MCF 10A (cell line): ENCODE measurements around the gene CNTNAP2. TPM values are rescaled to one million over a fixed set of nuclear protein-coding genes. Genes with fewer than 3 reads are reported as not detected.

Experiments
- BruUV-seq: library from RNA; stranded (reverse); fragments of 400-500 nt; replicated peaks from 2 replicates; lab custom pipeline; 2021; lab: Mats Ljungman, UMichigan
- CTCF ChIA-PET: fragments of 300-600 bp; sonication (Branson Sonifier 250); formaldehyde crosslinking; extraction: SDS; loops from one replicate; lab custom pipeline; 2021; ENCODE audit warnings: antibody characterized with exemption, inconsistent platforms; lab: Yijun Ruan, JAX
- POLR2A ChIA-PET: fragments of 300-600, 350-650 bp; sonication (Branson Sonifier 250); formaldehyde crosslinking; extraction: SDS; loops from one replicate; lab custom pipeline; 2020; ENCODE audit warnings: antibody characterized with exemption, inconsistent platforms; lab: Yijun Ruan, JAX
- DNase-seq: peaks from one replicate; pipeline ENCODE4 v3.0.0-alpha.2; 2018; ENCODE audit not compliant: unreplicated experiment
- H3K27ac Mint-ChIP-seq: one replicate; pipeline ENCODE4 v1.8.0; 2022; ENCODE audit warnings: mild to moderate bottlenecking, low read depth, mixed read lengths; ENCODE audit not compliant: unreplicated experiment
- H3K27me3 Mint-ChIP-seq: one replicate; pipeline ENCODE4 v1.8.0; 2022; ENCODE audit warnings: mixed read lengths; ENCODE audit not compliant: insufficient read depth, unreplicated experiment
- H3K36me3 Mint-ChIP-seq: one replicate; pipeline ENCODE4 v1.8.0; 2022; ENCODE audit warnings: mild to moderate bottlenecking, moderate library complexity, mixed read lengths; ENCODE audit not compliant: insufficient read depth, unreplicated experiment
- H3K4me1 Mint-ChIP-seq: one replicate; pipeline ENCODE4 v1.8.0; 2022; ENCODE audit warnings: mixed read lengths; ENCODE audit not compliant: insufficient read depth, unreplicated experiment
- H3K4me3 Mint-ChIP-seq: one replicate; pipeline ENCODE4 v1.8.0; 2022; ENCODE audit warnings: mild to moderate bottlenecking, moderate library complexity, mixed read lengths; ENCODE audit not compliant: unreplicated experiment
- H3K9me3 Mint-ChIP-seq: one replicate; pipeline ENCODE4 v1.8.0; 2022; ENCODE audit warnings: mixed read lengths; ENCODE audit not compliant: unreplicated experiment
- CTCF ChIP-seq: fragments of 200-600 bp; IDR thresholded peaks from one replicate; pipeline ENCODE4 v1.8.0; 2022; ENCODE audit warnings: antibody characterized with exemption, mild to moderate bottlenecking; ENCODE audit not compliant: unreplicated experiment
- intact Hi-C: fragments of 100-400 bp; cut with micrococcal nuclease; formaldehyde crosslinking; loops from 2 replicates; pipeline ENCODE4 v1.14.1; 2022
- total RNA-seq: library from RNA; stranded (reverse); gene quantifications from 2 replicates; pipeline ENCODE4 v1.2.3, GENCODE V29; 2022

CNTNAP2 gene
- total RNA-seq, 1 experiment from 2014 or later, result 1.1 TPM

GRCh38 chr7:147081117-147081516, 964.5 kb downstream of the CNTNAP2 start:
- Mint-ChIP-seq H3K4me3 (no peak overlapping the region), H3K36me3 (no peaks in the 10 kb centered on the region), H3K27ac (no peak overlapping the region), H3K9me3 (no peaks in the 10 kb centered on the region), H3K27me3 (no peaks in the 10 kb centered on the region), H3K4me1 (no peaks in the 10 kb centered on the region)
- no peak for DNase-seq
- intact Hi-C loops, result no loop called here
- ChIA-PET POLR2A (no interaction called here), CTCF (no interaction called here)
- no TSS peak for BruUV-seq
- no peak for TF ChIP-seq CTCF

DNA sequence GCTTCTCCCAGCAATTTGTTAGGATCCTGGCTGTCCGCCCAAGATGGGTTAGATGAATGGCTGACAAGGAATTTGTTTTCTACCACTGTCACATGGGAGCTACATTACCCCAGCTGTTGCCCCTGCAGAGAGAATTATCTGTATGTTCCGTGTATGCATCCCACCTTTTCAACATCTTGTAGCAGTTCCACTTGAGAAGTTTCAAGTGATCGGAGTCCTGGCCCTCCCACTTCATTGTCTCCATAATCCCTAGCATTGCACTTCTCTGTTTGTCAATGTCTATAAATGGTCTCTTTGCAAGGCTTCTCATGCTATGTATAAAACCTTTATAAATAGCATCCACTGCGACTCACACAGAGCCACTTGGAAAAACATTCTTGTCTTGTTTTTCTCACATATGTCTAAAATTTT, 972.5 kb downstream of the CNTNAP2 start:
- no peak overlapping the region for H3K4me3 Mint-ChIP-seq
- H3K27ac Mint-ChIP-seq, result no peak overlapping the region
- DNase-seq, result no peak
- no TSS peak for BruUV-seq
- no peaks in the 10 kb centered on the region for H3K36me3 Mint-ChIP-seq
- no peak for TF ChIP-seq CTCF
- no peaks in the 10 kb centered on the region for H3K27me3 Mint-ChIP-seq
- ChIA-PET CTCF (no interaction called here), POLR2A (no interaction called here)
- H3K4me1 Mint-ChIP-seq, result peaks cover 5% of the 10 kb centered on the region
- no peaks in the 10 kb centered on the region for H3K9me3 Mint-ChIP-seq
- intact Hi-C loops, result no loop called here

- Mint-ChIP-seq H3K4me1 (peaks cover 5% of the 10 kb centered on the region), H3K36me3 (no peaks in the 10 kb centered on the region), H3K27ac (no peak overlapping the region), H3K4me3 (no peak overlapping the region), H3K27me3 (no peaks in the 10 kb centered on the region), H3K9me3 (no peaks in the 10 kb centered on the region)
- BruUV-seq, result no TSS peak
- TF ChIP-seq CTCF, result no peak
- ChIA-PET POLR2A (no interaction called here), CTCF (no interaction called here)
- intact Hi-C loops, result no loop called here
- DNase-seq, result no peak
Measured at GRCh38 chr7:147089608-147090007, 973.0 kb downstream of the CNTNAP2 start.

DNA sequence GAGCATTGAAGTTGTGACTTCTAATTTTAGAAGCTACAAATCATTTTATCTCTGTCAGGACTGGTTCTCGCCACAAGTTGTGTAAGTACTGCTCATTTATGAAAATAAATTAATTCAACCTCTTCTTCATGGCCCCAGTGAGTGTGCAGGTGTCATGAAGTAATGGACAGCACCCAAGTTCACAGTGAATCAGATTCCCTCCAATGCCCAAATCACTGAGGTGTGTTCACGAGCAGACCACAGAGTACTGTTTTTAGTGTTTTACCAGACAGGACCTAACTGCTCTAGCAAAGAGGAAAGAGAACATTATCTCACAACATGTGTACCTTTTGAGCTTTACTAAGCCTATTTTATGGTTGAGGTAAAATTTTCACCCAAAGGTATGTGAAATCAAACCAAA, 980.0 kb downstream of the CNTNAP2 start:
- Mint-ChIP-seq H3K4me3 (no peak overlapping the region), H3K27me3 (peaks cover 57% of the 10 kb centered on the region), H3K36me3 (no peaks in the 10 kb centered on the region), H3K9me3 (no peaks in the 10 kb centered on the region), H3K4me1 (peaks cover 5% of the 10 kb centered on the region), H3K27ac (no peak overlapping the region)
- ChIA-PET POLR2A (no interaction called here), CTCF (no interaction called here)
- no peak for TF ChIP-seq CTCF
- no peak for DNase-seq
- intact Hi-C loops, result no loop called here
- BruUV-seq, result no TSS peak
